Mesodermal cell (in vitro differentiated cells): ENCODE results near the gene CAV1. TPM values are rescaled to one million over a fixed set of nuclear protein-coding genes. Genes with fewer than 3 reads are reported as not detected.
"Not testable (repeated sequence)": the region's sequence is repeated elsewhere in the genome, so short reads cannot be mapped to it uniquely, and the experiment has no call there.

ENCODE experiments used
- H3K27ac ChIP-seq: 2 replicates; pipeline ENCODE4 v1.7.0; 2013; ENCODE audit warnings: mild to moderate bottlenecking, low read depth, low read length, moderate library complexity; ENCODE audit not compliant: severe bottlenecking
- H3K36me3 ChIP-seq: 2 replicates; pipeline ENCODE4 v1.7.1; 2013; ENCODE audit warnings: mild to moderate bottlenecking, low read length, moderate library complexity; ENCODE audit not compliant: control insufficient read depth, insufficient read depth
- H3K4me1 ChIP-seq: one replicate; pipeline ENCODE4 v1.7.1; 2013; ENCODE audit warnings: mild to moderate bottlenecking, low read length; ENCODE audit not compliant: insufficient read depth, control insufficient read depth, poor library complexity, severe bottlenecking
- H3K4me3 ChIP-seq: 2 replicates; pipeline ENCODE4 v1.7.0; 2013; ENCODE audit warnings: low read length, control low read depth, mild to moderate bottlenecking; ENCODE audit not compliant: insufficient read depth, poor library complexity, severe bottlenecking; ENCODE audit errors: extremely low read depth
- H3K9me3 ChIP-seq: 2 replicates; pipeline ENCODE4 v1.7.1; 2013; ENCODE audit warnings: mild to moderate bottlenecking, low read length, moderate library complexity; ENCODE audit not compliant: control insufficient read depth
- WGBS, 2 experiments: methylation state at CpG; one replicate each; pipeline ENCODE4 v1.1.5; 2013; ENCODE audit warnings: missing lambda C conversion rate in 2 of 2; ENCODE audit not compliant: insufficient coverage in 2 of 2; 5-methylcytosine and 5-hydroxymethylcytosine counted together
- polyA plus RNA-seq, 2 experiments: library from polyadenylated mRNA; stranded (reverse); fragments of 50-300 nt; gene quantifications; one replicate each; pipeline ENCODE4 v1.2.3, GENCODE V29; 2013

The CAV1 gene, protein sequence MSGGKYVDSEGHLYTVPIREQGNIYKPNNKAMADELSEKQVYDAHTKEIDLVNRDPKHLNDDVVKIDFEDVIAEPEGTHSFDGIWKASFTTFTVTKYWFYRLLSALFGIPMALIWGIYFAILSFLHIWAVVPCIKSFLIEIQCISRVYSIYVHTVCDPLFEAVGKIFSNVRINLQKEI
- polyA plus RNA-seq (2013, experiment 1 of 2), result 20.2 TPM
- polyA plus RNA-seq (2013, experiment 2 of 2), result 17.6 TPM

- Histone ChIP-seq H3K4me3 (peak within 1 kb of the TSS; percentile 49), H3K4me1 (peaks cover 48% of the 10 kb centered on the region), H3K9me3 (no peaks in the 10 kb centered on the region), H3K27ac (peak within 1 kb of the TSS; percentile 75), H3K36me3 (peaks cover 4% of the 10 kb centered on the region)
- WGBS, 2 experiments, result 0 to 1% methylated on average over 13 to 35 of the region's 42 CpGs
Observed at GRCh38 chr7:116524609-116525297, at the start of gene CAV1. TSS of gene CAV1 (plus strand) at chr7:116525036. CDS start at chr7:116525063, 27 bp downstream.

- H3K36me3 ChIP-seq, result no peaks in the 10 kb centered on the region
- WGBS, 2 experiments, result 100% methylated on average over 1 of the region's 1 CpG; no CpG with 5 or more reads in 1 of the 2 experiments
- H3K27ac ChIP-seq, result no peak overlapping the region
- no peaks in the 10 kb centered on the region for H3K9me3 ChIP-seq
- H3K4me3 ChIP-seq, result no peak overlapping the region
- peaks cover 5% of the 10 kb centered on the region for H3K4me1 ChIP-seq
Observed at GRCh38 chr7:116477625-116478024, 47.2 kb upstream of the CAV1 start.

- Histone ChIP-seq H3K9me3 (no peaks in the 10 kb centered on the region), H3K4me3 (no peak overlapping the region), H3K36me3 (no peaks in the 10 kb centered on the region), H3K4me1 (peaks cover 5% of the 10 kb centered on the region), H3K27ac (no peak overlapping the region)
- WGBS, 2 experiments, result no CpG with 5 or more reads among the region's 2 CpGs
Observed at GRCh38 chr7:116478834-116479233, 46.0 kb upstream of the CAV1 start.

DNA sequence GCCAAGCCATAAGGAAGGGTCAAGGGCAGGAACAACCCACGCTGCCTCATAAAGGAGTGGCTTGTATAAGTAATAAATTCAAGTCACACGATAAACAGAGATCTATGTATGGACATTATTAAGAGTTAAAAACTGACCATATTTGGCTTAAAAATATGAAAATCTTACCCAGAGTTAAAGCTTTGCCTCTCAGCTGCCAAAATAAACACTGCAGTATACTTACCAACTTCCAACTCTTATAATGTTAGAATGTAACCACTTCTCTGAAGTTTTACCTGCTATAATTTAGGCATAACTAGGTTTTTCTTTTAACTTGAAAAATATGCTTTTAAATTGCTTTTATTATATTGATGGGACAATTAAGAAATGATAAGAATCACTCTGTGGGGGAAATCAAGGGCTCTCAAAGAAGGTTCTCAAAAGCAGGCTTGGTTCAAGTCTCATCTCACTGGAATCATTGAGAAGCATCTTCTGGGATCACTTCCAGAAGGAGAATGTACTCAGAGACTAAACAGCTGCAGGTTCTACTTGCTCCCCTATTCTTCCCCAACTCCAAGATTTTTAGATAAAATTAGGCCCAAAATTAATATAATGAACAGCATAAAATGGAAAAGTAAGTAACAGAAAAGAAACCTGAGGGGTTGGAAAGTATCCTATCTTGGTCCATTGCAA lies 41.4 kb upstream of the CAV1 start:
- Histone ChIP-seq H3K9me3 (no peaks in the 10 kb centered on the region), H3K4me1 (no peaks in the 10 kb centered on the region), H3K27ac (no peak overlapping the region), H3K36me3 (no peaks in the 10 kb centered on the region), H3K4me3 (no peak overlapping the region)
- no CpG with 5 or more reads among the region's 2 CpGs for WGBS, 2 experiments

DNA sequence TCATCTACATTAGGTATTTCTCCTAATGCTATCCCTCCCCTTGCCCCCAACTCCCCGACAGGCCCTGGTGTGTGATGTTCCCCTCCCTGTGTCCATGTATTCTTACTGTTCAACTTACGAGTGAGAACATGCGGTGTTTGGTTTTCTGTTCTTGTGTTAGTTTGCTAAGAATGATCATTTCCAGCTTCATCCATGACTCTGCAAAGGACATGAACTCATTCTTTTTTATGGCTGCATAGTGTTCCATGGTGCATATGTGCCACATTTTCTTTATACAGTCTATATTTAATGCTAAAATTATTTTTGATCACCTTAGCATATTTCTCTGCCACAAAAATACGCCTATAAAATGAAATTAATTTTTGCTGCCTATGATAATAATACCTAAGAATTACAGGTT lies 40.4 kb upstream of the CAV1 start:
- WGBS, 2 experiments, result 80% methylated on average over 1 of the region's 4 CpGs; no CpG with 5 or more reads in 1 of the 2 experiments
- H3K9me3 ChIP-seq, H3K27ac ChIP-seq, H3K36me3 ChIP-seq, H3K4me3 ChIP-seq, H3K4me1 ChIP-seq: not testable (repeated sequence)

GRCh38 chr7:116487907-116488521 lies 36.8 kb upstream of the CAV1 start:
- Histone ChIP-seq H3K36me3 (no peaks in the 10 kb centered on the region), H3K4me1 (no peaks in the 10 kb centered on the region), H3K4me3 (no peak overlapping the region), H3K9me3 (no peaks in the 10 kb centered on the region), H3K27ac (no peak overlapping the region)
- WGBS, 2 experiments, result no CpG with 5 or more reads among the region's 5 CpGs

- WGBS, 2 experiments, result no CpG with 5 or more reads among the region's 2 CpGs
- H3K9me3 ChIP-seq, result no peaks in the 10 kb centered on the region
- no peak overlapping the region for H3K4me3 ChIP-seq
- H3K36me3 ChIP-seq, result no peaks in the 10 kb centered on the region
- no peaks in the 10 kb centered on the region for H3K4me1 ChIP-seq
- no peak overlapping the region for H3K27ac ChIP-seq
Observed at GRCh38 chr7:116490351-116490750, 34.5 kb upstream of the CAV1 start.

DNA sequence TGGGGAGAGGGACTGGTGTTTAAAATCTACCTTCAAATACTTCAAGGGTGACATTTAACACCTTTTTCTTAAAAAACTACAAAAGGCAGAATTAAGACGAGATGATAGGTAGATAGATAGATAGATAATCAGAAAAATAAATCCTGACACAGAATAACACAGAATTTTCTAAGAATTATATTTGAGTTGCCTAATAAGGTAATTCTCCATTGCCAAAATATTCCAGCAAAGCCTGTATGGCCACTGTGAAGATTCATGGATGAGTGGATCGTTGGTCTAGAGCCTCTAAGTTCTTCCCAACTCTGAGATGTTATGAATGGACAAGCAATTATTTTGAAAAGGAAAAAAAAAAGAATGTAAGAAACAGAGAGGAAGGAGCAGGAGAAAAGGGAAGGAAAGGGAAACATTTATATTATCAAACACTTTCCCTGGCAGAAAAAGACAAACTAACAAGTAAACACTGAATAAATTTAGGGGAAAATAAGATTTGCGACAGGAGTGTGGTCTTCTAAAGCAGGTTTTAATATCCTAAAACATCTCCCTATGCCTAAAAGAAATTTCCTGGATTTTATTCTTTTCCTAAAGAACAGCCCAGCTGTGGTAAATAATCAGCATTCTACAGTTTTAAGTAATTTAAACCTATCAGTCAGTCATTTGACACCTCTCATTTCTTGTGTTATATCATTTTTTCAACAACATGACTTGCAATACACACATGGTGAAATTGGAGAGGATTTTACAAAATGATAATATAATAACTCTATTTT lies 32.8 kb upstream of the CAV1 start:
- H3K9me3 ChIP-seq, result no peaks in the 10 kb centered on the region
- no peaks in the 10 kb centered on the region for H3K4me1 ChIP-seq
- 40% methylated on average over 1 of the region's 3 CpGs; no CpG with 5 or more reads in 1 of the 2 experiments for WGBS, 2 experiments

GRCh38 chr7:116492654-116493109 lies 32.2 kb upstream of the CAV1 start:
- WGBS, 2 experiments, result no CpG with 5 or more reads among the region's 3 CpGs
- H3K4me1 ChIP-seq, result no peaks in the 10 kb centered on the region
- no peak overlapping the region for H3K4me3 ChIP-seq
- no peaks in the 10 kb centered on the region for H3K36me3 ChIP-seq
- H3K9me3 ChIP-seq, result no peaks in the 10 kb centered on the region
- no peak overlapping the region for H3K27ac ChIP-seq

More for the DNA sequence above, 32.8 kb upstream of the CAV1 start:
- Histone ChIP-seq H3K4me3 (no peak overlapping the region), H3K36me3 (no peaks in the 10 kb centered on the region), H3K27ac (no peak overlapping the region)

- Histone ChIP-seq H3K27ac (no peak overlapping the region), H3K4me1 (no peaks in the 10 kb centered on the region), H3K4me3 (no peak overlapping the region), H3K36me3 (no peaks in the 10 kb centered on the region), H3K9me3 (no peaks in the 10 kb centered on the region)
- no CpG with 5 or more reads among the region's 1 CpG for WGBS, 2 experiments
Observed at GRCh38 chr7:116493449-116493848, 31.4 kb upstream of the CAV1 start.
